Hematopoietic multipotent progenitor cell treated with erythropoietin and hydrocortisone succinate and interleukin-3 and kit ligand, for 15 days (in vitro differentiated cells): ENCODE results near the gene LSM4.
"Not testable (repeated sequence)": the region's sequence is repeated elsewhere in the genome, so short reads cannot be mapped to it uniquely, and the experiment has no call there.

Experiments
- DNase-seq: peaks from one replicate; pipeline ENCODE4 v3.0.0-alpha.2; 2015; ENCODE audit warnings: low spot score

Gene LSM4

GRCh38 chr19:18322759-18323460 lies at the start of gene LSM4:
Gene LSM4 (minus strand): TSS chr19:18323076. CDS start chr19:18323020, 56 bp downstream.
- DNase-seq = peak; percentile 98

- no peak for DNase-seq
Measured at GRCh38 chr19:18368504-18369222, 45.8 kb upstream of the LSM4 start.

- no peak for DNase-seq
Measured at GRCh38 chr19:18366021-18366435, 43.2 kb upstream of the LSM4 start.

- DNase-seq = peak; percentile 86
Measured at GRCh38 chr19:18364826-18365528, 42.1 kb upstream of the LSM4 start.

- DNase-seq = not testable (repeated sequence)
Measured at GRCh38 chr19:18364277-18364825, 41.5 kb upstream of the LSM4 start.

- no peak for DNase-seq
Measured at GRCh38 chr19:18363787-18364186, 40.9 kb upstream of the LSM4 start.

- DNase-seq = no peak
Measured at GRCh38 chr19:18362934-18363542, 40.2 kb upstream of the LSM4 start.

GRCh38 chr19:18361646-18362045 lies 38.8 kb upstream of the LSM4 start:
- DNase-seq = no peak

GRCh38 chr19:18357041-18357440 lies 34.2 kb upstream of the LSM4 start:
- no peak for DNase-seq

- DNase-seq = not testable (repeated sequence)
Measured at GRCh38 chr19:18354743-18355142, 31.9 kb upstream of the LSM4 start.

- no peak for DNase-seq
Measured at GRCh38 chr19:18353378-18354005, 30.6 kb upstream of the LSM4 start.

GRCh38 chr19:18351544-18351943 lies 28.7 kb upstream of the LSM4 start:
- DNase-seq = no peak

GRCh38 chr19:18350490-18350889 lies 27.6 kb upstream of the LSM4 start:
- DNase-seq = no peak

GRCh38 chr19:18349524-18350128 lies 26.8 kb upstream of the LSM4 start:
- DNase-seq = peak; percentile 84

GRCh38 chr19:18348818-18349339 lies 26.0 kb upstream of the LSM4 start:
- not testable (repeated sequence) for DNase-seq

- no peak for DNase-seq
Measured at GRCh38 chr19:18348171-18348570, 25.3 kb upstream of the LSM4 start.

- no peak for DNase-seq
Measured at GRCh38 chr19:18346091-18346490, 23.2 kb upstream of the LSM4 start.

- no peak for DNase-seq
Measured at GRCh38 chr19:18345296-18345695, 22.4 kb upstream of the LSM4 start.

GRCh38 chr19:18344582-18344950 lies 21.7 kb upstream of the LSM4 start:
- no peak for DNase-seq

GRCh38 chr19:18342090-18342632 lies 19.3 kb upstream of the LSM4 start:
- DNase-seq = no peak
